ENCODE results near the gene C1orf21.

DNA sequence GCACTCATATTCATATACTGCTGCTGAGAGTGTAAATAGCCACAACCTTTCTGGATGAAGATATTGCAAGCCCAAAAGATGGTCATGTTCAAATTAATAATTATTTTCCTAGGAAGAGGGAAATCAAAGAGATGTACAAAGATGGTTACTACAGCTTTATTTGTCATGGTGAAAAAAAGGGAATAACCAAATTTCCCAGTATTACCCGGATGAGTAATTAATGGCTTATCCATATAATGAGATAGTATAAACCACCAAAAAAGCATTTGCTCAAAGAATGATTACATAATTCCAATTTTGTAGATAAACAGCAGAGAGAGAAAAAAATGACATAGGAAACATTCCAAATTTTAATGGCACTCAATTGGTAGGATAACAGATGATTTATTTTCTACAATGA, 165.6 kb downstream of the C1orf21 start:
- TF ChIP-seq, protein P1, sequence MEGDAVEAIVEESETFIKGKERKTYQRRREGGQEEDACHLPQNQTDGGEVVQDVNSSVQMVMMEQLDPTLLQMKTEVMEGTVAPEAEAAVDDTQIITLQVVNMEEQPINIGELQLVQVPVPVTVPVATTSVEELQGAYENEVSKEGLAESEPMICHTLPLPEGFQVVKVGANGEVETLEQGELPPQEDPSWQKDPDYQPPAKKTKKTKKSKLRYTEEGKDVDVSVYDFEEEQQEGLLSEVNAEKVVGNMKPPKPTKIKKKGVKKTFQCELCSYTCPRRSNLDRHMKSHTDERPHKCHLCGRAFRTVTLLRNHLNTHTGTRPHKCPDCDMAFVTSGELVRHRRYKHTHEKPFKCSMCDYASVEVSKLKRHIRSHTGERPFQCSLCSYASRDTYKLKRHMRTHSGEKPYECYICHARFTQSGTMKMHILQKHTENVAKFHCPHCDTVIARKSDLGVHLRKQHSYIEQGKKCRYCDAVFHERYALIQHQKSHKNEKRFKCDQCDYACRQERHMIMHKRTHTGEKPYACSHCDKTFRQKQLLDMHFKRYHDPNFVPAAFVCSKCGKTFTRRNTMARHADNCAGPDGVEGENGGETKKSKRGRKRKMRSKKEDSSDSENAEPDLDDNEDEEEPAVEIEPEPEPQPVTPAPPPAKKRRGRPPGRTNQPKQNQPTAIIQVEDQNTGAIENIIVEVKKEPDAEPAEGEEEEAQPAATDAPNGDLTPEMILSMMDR (IDR thresholded peaks at IDR 0.05), result no peak
- TF ChIP-seq, protein P2, sequence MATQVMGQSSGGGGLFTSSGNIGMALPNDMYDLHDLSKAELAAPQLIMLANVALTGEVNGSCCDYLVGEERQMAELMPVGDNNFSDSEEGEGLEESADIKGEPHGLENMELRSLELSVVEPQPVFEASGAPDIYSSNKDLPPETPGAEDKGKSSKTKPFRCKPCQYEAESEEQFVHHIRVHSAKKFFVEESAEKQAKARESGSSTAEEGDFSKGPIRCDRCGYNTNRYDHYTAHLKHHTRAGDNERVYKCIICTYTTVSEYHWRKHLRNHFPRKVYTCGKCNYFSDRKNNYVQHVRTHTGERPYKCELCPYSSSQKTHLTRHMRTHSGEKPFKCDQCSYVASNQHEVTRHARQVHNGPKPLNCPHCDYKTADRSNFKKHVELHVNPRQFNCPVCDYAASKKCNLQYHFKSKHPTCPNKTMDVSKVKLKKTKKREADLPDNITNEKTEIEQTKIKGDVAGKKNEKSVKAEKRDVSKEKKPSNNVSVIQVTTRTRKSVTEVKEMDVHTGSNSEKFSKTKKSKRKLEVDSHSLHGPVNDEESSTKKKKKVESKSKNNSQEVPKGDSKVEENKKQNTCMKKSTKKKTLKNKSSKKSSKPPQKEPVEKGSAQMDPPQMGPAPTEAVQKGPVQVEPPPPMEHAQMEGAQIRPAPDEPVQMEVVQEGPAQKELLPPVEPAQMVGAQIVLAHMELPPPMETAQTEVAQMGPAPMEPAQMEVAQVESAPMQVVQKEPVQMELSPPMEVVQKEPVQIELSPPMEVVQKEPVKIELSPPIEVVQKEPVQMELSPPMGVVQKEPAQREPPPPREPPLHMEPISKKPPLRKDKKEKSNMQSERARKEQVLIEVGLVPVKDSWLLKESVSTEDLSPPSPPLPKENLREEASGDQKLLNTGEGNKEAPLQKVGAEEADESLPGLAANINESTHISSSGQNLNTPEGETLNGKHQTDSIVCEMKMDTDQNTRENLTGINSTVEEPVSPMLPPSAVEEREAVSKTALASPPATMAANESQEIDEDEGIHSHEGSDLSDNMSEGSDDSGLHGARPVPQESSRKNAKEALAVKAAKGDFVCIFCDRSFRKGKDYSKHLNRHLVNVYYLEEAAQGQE (IDR thresholded peaks at IDR 0.05; ENCODE audit: insufficient read depth in 1 of 2, low read depth in 2 of 2, low read length in 1 of 2), result no peak
- TF ChIP-seq SIN3A (IDR thresholded peaks at IDR 0.05; ENCODE audit: borderline replicate concordance, insufficient read depth, low read depth, low read length), result no peak
- TF ChIP-seq POLR2AphosphoS5 (IDR thresholded peaks at IDR 0.05; ENCODE audit: low read depth, low read length), result no peak
- no peak for TF ChIP-seq TCF7L2 (IDR thresholded peaks at IDR 0.05; ENCODE audit: low read depth, low read length)

All from Panc1 (cell line).